NCI-H1694 (cell line): Measurements from ENCODE around the gene GTF3C4.
A peak's percentile ranks its signal among the peaks of the same experiment; 100 is the strongest.

Experiments
- DNase-seq: peaks from one replicate; lab custom pipeline; 2025; lab: John Stamatoyannopoulos, UW

The GTF3C4 gene, protein sequence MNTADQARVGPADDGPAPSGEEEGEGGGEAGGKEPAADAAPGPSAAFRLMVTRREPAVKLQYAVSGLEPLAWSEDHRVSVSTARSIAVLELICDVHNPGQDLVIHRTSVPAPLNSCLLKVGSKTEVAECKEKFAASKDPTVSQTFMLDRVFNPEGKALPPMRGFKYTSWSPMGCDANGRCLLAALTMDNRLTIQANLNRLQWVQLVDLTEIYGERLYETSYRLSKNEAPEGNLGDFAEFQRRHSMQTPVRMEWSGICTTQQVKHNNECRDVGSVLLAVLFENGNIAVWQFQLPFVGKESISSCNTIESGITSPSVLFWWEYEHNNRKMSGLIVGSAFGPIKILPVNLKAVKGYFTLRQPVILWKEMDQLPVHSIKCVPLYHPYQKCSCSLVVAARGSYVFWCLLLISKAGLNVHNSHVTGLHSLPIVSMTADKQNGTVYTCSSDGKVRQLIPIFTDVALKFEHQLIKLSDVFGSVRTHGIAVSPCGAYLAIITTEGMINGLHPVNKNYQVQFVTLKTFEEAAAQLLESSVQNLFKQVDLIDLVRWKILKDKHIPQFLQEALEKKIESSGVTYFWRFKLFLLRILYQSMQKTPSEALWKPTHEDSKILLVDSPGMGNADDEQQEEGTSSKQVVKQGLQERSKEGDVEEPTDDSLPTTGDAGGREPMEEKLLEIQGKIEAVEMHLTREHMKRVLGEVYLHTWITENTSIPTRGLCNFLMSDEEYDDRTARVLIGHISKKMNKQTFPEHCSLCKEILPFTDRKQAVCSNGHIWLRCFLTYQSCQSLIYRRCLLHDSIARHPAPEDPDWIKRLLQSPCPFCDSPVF

DNA sequence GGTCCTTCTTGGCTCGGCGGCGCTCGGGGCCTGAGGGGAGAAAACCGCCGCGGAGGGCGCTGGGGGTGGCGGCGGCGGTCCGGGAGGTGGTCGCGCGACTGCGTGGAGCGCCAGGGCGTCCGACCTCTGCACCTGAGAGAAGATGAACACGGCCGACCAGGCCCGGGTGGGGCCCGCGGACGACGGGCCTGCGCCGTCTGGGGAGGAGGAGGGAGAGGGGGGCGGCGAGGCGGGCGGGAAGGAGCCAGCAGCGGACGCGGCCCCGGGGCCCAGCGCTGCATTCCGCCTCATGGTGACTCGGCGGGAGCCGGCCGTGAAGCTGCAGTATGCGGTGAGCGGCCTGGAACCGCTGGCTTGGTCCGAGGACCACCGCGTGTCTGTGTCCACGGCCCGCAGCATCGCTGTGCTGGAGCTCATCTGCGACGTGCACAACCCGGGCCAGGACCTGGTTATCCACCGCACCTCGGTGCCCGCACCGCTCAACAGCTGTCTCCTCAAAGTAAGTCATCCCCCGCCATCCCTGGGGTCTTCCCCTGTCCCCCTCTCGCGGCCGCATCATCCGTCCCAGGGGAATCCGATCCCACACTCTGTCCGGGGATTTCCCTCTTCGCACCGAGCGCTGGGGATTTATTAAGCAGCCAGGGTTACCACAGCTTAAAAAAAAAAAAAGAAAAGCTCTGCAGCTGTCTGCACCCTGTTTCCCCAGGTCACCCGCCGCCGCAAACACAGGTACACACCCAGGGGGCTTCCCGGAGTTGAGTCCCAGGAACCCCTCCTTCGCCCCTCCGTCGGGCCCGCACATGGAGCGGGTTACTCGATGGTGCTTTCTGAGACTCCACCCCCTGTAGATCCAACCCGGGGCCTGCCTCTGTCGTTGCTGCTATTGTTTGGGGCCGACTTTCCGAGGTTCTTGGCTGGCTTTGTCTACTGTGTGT, at the start of gene GTF3C4:
GTF3C4 (plus strand) TSS at position 8 of the 935 bp plus-strand sequence; CDS start at position 143, 135 bp downstream.
- no peak for DNase-seq

DNA sequence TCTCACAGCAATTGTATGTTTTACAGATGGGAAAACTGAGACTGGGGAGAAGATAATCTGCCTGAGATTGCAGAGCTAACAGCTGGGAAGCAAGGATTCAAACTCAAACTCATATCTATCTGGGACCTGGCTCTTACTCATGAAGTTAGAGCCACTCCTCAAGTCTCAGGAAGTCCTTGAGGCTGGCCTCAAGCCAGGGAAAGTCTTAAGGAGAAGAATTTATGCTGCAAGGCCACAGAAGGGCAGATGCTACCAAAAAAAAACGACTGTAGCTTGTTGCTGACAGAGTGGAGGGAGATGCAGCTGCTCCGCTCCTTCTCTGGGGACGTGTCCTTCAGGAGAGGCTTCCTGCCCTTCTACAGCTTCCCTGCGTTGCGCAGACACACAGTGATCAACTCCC, 48.1 kb upstream of the GTF3C4 start:
- DNase-seq, result no peak

DNA sequence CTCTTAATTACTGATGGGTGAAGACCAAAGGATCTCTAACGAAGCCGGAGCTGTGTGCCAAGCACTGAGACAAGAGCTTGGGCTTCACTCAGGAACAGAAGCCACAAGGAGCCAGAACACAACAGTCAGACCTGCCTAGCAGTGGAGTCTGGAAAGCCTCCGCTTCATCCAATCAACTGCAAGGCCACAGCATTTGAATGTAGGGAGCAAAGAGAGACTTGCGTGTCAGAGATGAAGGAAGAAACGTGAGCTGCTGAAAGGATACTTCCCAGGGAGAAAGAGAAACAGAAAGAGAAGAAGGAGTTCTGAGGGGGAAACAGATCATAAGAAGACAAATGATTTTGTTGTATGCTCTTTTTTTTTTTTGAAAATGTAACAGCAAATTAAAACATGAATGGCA, 44.0 kb upstream of the GTF3C4 start:
- no peak for DNase-seq

DNA sequence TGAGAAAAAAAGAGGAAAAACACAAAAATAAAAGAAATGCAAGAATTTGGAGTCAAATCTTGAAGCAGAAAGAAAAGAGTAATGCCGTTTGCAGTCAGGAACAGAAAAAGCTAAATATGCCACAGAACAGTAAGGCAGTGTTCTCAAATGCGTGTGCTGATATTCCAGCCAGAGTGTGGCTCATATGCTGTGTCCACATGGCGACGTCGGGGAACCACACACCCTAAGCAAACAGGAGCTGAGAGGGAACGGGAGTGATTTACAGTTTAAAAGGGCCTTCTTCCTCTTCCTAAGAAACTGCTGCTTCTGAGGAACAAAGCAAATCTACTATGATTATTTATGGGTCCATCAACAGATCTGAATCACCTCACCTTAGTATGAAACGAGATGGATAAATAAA, 43.2 kb upstream of the GTF3C4 start:
- DNase-seq, result no peak

DNA sequence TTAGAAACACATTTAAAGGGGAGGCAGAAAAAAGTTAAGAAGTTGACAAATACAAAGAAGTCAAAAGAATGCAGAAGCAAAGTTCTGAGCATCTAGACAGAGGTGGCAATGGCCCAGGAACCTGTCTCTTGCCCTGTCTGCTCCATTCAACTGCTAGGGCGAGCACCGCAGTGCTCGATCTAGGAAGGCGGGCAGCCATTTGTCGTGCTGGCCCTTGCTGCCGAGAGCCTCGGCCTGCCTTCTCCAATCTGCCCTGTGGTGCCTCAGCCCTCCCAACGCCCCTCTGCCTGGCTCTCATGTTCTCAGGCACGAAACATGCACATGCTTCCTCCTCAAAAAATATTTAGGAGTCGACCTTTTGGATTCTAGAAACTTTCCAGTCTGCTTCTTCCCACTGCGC, 42.7 kb upstream of the GTF3C4 start:
- DNase-seq, result no peak

DNA sequence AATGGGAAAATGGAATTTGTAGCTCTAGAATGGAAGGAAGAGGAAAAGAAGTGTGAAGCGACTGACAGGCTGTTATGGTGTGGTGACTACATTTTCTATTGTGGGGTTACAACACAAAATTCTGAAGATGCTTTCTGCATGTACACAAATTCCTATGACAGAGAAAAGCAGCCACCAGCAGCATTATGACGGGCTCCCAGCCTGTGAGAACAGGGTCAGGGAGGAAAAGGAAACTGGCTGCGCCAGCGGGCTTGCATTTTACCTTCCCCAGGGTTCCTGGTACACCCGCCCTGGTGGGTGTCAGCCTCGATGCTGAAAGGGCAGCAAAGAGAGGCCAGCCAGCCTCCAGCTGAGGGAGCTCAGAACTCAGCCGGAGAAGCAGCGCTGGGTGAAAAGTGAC, 41.5 kb upstream of the GTF3C4 start:
- DNase-seq, result no peak

DNA sequence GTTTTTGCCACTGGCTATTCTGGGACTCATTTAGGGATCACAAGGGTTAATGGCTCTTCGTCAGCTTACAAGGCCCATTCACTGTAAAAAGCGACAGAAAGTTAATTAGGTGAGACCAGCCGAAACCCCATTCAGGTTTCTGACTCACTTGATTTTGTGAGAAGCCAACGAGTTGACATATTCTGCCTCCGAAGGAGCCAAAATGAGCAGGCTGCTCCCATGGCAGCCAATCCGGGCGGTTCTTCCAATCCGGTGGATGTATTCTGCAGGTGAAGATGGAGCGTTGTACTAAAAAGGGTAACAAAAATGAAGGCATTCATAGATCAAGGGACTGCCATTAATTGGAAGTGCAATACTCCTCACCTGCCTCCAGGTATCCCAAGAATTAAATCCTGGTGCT, 40.1 kb upstream of the GTF3C4 start:
- no peak for DNase-seq

DNA sequence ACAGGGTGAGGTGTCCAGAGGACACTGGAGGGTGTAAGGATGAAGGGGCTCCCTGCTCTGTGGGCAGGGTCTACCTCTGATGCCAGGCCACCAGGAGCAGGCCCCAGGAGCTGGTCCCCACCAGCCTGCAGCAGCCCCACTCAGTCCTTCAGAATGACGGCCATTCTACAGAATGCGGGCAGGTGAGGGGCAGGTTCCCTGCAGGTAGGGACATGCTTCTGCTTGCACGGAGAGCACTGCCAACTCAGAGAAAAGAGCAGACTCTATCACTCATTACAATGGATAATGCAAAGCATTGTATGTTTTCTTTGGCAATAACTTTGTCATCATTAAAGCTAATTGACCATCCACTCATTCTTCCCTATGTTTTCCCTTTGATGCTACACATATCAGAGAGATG, 39.5 kb upstream of the GTF3C4 start:
- DNase-seq, result no peak

DNA sequence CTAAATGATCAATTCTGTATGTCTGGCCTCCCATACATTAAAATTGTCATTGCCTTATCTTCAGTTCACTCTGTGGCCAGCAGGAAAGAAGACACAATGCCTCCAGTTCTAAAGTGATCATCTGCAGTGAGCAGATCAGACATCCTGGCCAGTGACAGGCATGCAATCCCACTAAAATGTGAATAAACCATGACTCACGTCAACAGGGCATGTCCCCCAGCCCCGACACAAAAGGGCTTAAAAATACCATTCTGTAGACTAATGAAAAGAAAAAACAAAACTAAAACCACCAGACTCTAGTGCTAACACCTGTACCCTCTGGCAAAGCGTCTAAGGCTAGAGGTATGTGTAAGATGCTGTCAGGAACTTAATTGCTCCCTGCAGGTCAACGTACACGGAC, 39.0 kb upstream of the GTF3C4 start:
- DNase-seq, result no peak

DNA sequence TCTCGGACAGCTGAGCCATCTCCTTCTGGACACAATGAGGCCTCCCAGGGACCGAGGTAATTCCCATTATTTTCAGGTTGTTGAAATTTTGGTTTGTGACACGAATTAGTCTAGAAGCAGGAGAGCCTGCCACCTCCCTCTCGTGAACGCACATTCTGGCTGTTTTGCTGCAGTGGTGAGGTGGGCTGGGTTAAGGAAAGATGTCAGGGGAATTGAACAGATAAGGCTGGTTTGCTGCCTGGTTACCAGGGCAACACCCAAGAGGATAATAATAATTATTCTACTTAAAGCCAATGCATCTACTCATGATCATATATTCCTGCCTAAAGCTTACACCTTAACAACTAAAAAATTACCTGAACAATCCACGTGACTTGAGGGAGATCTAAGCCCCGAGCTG, 38.6 kb upstream of the GTF3C4 start:
- no peak for DNase-seq

DNA sequence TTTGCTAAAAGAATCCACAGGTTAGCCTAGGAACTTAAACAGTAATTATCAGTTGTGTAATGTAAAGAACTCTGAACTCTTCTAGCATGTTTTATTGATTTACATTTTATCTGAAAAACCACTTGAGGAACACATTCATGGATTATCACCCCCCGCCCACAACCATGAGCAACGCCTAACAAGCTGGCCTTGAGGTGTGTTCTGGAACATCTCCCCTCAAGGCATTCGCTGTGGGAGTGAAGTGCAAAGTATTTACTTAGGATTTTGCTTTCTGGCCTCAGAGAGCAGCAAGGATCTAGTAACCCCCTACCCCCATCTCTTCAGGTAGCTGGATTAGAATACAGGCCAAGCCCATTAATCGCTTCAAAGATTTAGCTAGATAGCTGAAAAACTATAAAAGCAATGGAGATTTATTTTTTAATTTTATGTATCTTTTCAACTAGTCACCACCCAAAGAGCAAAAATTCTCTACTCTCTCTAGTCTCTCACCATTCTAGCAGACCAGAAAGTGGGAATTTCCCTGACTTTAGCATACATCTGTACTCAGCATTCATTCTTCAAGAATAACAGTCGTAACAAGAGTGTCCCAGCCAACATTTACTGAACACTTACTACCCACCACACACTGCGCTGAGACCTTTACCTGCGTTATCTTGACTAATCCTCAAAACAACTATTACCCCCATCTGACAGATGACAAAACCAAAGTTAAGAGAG, 37.7 kb upstream of the GTF3C4 start:
- DNase-seq, result no peak

DNA sequence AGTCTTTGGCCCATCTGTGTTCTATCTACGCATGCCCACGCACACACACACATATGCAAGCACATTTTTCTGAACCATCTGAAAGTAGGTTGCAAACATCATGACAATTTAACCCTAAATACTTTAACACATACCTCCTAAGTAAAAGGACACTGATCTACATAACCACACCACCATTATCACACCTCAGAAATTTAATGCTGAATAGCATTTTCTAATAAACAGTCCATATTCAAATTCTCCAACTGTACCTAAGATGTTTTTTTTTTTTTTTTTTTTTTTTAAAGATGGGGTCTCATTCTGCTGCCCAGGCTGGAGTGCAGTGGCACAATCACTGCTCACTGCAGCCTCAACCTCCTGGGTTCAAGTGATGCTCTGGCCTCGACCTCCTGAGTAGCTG, 35.9 kb upstream of the GTF3C4 start:
- no peak for DNase-seq

DNA sequence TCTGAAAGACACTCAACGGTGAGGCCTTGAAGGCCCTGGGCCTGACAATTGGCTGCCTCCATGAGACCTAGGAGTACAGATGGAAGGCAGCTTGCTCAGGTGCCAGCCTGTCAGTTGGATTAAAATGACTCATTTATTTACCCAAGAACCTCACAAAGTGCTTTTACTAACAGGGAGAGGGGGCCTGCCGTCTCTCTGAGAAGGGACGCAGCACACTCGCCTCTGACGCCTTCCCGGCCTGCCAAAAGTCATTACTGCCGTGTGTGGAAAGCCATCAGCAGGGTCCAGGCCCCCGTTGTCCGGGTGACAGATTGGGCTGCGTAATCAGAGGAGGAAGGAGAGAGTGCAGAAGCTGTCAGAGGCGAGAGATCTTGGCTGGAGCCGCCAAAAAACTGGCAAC, 32.9 kb upstream of the GTF3C4 start:
- DNase-seq, result peak; percentile 91

DNA sequence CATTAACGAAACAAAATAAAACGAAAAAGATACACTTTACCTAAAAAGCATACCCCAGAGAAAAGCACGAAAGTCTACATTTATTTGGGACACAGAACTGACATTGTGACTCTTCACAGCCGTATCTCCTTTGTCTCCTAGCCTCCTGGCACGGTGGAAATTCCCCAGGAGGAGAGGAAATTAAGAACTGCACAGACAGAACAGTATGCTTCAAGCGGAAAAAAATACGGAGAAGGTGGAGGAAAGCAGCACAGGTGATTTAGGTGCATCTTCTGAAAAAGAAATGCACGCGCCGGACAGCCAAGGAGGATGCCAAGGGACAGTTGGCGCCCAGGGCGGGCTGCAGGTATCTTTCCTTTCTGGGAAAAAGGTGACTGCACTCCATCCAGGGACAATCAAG, 32.5 kb upstream of the GTF3C4 start:
- no peak for DNase-seq

DNA sequence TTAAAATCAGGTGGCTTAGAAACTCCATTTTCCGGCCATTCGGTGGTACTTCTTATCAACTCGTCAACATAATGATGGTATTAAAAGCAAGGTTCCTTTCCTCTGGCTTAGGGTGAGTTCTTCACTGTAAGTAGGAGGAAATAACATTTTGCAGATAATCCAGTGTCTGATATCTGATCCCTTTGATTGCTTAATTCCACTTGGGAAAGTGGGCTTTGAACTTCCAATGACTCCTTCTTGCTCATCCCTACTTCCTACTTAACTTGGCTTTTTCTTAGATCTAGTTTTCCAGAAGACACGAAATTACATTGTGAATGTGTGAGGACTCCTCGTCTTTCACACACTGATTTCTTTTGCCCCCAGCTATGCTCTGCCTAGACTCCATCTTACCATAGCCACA, 32.0 kb upstream of the GTF3C4 start:
- no peak for DNase-seq

DNA sequence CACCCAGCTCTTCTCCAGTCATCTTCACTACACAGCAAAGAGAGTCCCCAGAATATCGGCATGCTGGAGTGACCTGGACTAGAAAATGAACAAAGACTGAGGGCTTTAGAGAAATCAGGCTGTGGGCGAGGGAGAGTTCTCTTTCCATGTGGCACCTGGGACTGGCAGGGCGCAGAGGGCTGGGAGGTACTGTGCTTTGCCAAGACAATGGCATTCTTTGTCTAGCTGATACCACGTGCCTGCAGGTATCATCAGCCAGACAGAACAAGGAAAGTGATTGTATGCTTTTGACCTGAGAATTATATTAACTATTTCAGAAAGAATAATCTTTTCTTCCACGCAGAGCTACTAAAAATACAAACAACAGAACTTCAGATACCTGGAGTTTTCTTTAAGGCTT, 30.9 kb upstream of the GTF3C4 start:
- DNase-seq, result no peak

DNA sequence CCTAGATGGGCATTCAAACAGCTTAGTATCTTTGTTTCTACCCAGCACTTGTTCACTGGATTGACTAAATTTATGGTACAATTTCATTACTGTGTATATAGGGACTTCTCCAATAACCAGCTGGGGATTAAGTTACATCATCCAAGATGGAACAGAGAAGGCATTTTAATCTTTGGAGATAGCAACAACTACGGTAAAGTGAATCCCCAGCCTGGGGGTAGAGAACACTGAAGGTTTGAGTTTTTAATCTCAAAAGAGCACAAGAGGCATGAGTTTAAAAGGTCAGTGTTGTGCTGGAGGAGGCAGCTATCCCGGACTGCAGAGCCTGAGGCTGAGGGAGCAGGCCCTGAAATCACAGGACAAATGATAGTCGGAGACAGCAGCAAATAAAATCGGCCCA, 29.0 kb upstream of the GTF3C4 start:
- DNase-seq, result no peak

DNA sequence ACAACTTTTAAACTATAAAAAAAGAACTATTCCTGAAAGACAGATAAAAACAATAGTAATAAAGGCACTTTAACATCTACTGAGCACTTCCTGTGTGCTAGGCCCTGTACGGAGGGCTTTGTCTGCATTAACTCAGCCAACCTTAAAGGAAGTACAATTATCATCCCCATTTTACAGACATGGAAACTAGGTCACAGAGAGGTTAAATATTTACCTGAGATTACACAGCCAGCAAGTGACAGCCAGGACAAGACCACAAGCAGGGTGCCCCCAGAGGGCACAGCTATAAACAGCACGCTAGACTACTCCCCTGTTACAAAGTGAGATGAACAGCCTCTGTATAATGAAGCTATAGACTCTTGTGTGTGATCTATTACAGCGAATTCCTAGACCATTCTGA, 26.0 kb upstream of the GTF3C4 start:
- peak; percentile 53 for DNase-seq

DNA sequence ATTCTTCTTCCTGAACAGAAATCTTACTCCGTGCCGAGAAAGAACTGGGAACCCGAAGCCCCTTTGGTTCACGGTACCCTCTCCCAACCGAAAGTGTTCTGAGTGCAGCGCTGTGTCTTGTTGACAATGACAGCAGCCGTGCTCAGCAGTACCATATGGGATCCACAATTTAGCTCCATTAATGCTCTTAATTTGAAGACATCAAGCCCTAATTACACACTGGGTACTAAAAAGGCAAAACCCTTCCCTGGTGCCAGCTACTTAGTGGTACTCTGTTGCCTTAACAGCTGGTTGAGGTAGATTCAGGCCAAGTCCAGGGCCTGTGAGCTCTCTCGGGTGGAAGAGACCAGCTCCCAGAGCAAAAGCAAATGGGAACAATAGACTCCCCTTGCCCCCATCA, 25.0 kb upstream of the GTF3C4 start:
- peak; percentile 87 for DNase-seq

DNA sequence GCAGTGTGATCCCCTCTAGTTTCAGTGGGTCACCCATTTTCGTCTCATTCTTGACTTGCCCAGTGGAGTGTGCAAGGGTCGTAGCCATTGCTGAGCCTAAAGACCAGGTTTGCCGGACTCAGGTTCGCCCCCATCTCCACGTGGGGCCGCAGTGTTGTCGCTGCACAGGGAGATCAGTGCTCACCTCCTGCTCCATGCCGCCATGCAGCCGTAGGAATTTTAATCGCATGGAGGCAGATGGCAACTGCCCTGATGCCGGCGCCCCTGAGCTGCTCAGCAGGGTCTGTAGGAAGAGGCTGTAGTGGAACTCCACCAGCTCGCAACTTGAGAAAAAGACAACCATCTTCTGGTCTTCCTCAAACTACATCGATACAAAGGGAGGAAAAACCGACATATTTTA, 24.6 kb upstream of the GTF3C4 start:
- no peak for DNase-seq

DNA sequence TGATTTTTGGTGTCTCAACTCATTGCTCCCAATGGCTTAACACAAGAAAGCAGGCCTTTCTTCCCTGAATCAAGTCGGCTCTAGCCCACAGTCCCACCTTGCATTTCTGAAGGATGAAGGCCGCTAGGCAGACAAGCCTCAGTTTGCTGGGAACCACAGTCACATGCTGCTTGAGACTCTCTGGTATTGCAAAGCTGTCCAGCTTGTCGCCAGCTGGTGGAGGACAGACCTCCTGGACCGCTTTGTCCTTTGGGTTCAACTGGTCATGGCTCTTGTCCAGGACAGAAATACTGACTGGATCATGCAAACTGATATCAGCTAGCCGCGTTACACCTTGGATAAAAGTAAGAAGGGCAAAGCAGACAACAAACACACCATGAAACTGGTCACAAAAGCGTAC, 23.5 kb upstream of the GTF3C4 start:
- DNase-seq, result no peak

DNA sequence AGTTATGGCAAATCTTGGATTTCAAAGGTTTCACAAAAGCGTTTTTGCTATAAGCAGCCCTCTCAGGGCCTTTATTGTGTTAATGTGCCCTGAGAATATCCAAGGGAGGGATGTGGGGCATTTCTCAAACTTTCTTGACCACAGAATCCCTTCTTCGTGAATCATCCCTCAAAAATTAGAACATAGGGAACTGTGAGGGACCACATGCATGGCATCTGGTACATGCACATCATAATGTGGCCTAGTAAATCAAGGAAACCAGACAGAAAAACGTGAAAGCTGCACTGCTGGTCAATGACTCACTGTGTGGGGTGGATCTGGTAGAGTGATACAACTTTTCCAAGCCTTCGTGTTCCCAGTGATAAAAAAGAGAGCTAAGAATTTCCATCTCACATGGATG, 22.9 kb upstream of the GTF3C4 start:
- DNase-seq, result no peak
